HepG2 (cell line): ENCODE measurements around the gene TMEM87B. TPM values are rescaled to one million over a fixed set of nuclear protein-coding genes. Genes with fewer than 3 reads are reported as not detected.
A peak's percentile ranks its signal among the peaks of the same experiment; 100 is the strongest.

Experiments used
- ARHGAP35 ChIP-seq: sonication (generic); formaldehyde crosslinking; IDR thresholded peaks from 2 replicates; pipeline ENCODE4 v1.9.0; 2022; ENCODE audit warnings: mild to moderate bottlenecking, inconsistent platforms, moderate library complexity, missing genetic modification reagents, borderline replicate concordance
- CREB1 ChIP-seq, 2 experiments: fragments of 450-650 bp in 1 of 2; IDR thresholded peaks; 2 replicates each; pipeline ENCODE4 v1.6.1; 2016 to 2017; ENCODE audit warnings: control low read depth in 1 of 2, mild to moderate bottlenecking in 1 of 2, missing compliant biosample characterization in 1 of 2, missing genetic modification characterization in 1 of 2
- ESRRA ChIP-seq: sonication (generic); formaldehyde crosslinking; IDR thresholded peaks from 2 replicates; pipeline ENCODE4 v1.5.1; 2020; ENCODE audit warnings: mild to moderate bottlenecking, low read depth, missing genetic modification reagents
- FOSL2 ChIP-seq: sonication (generic); formaldehyde crosslinking; IDR thresholded peaks from 2 replicates; pipeline ENCODE4 v1.4.0; 2020; ENCODE audit warnings: missing genetic modification reagents
- HMG20A ChIP-seq: IDR thresholded peaks from 2 replicates; pipeline ENCODE4 v1.6.1; 2016; ENCODE audit warnings: borderline replicate concordance
- HMG20B ChIP-seq: conservative IDR thresholded peaks from 2 replicates; pipeline ENCODE4 v1.6.1; 2016; ENCODE audit warnings: missing genetic modification reagents, missing compliant biosample characterization
- IKZF1 ChIP-seq: fragments of 450-650 bp; IDR thresholded peaks from 2 replicates; pipeline ENCODE4 v1.7.1; 2016
- MZF1 ChIP-seq: sonication (generic); formaldehyde crosslinking; IDR thresholded peaks from 2 replicates; pipeline ENCODE4 v1.8.1; 2023; ENCODE audit warnings: mild to moderate bottlenecking, missing genetic modification reagents, borderline replicate concordance
- PPARG ChIP-seq: conservative IDR thresholded peaks from 2 replicates; pipeline ENCODE4 v1.6.1; 2016; ENCODE audit warnings: missing biosample characterization, missing genetic modification reagents
- SAP130 ChIP-seq: IDR thresholded peaks from 2 replicates; pipeline ENCODE4 v1.6.1; 2016; ENCODE audit warnings: low read depth
- TBX3 ChIP-seq: fragments of 450-650 bp; IDR thresholded peaks from 2 replicates; pipeline ENCODE4 v1.6.1; 2017; ENCODE audit warnings: antibody characterized with exemption, mild to moderate bottlenecking, inconsistent platforms, borderline replicate concordance
- TSC22D2 ChIP-seq: sonication (generic); formaldehyde crosslinking; IDR thresholded peaks from 2 replicates; pipeline ENCODE4 v1.5.1; 2020; ENCODE audit warnings: missing genetic modification reagents, mild to moderate bottlenecking, borderline replicate concordance
- ZBTB46 ChIP-seq: sonication (generic); formaldehyde crosslinking; IDR thresholded peaks from 2 replicates; pipeline ENCODE4 v1.4.0; 2020; ENCODE audit warnings: mild to moderate bottlenecking, missing genetic modification reagents, borderline replicate concordance
- ZFP91 ChIP-seq: sonication (generic); formaldehyde crosslinking; IDR thresholded peaks from 2 replicates; pipeline ENCODE4 v1.9.0; 2022; ENCODE audit warnings: missing genetic modification reagents, mild to moderate bottlenecking, borderline replicate concordance
- ZFX ChIP-seq: sonication (generic); formaldehyde crosslinking; IDR thresholded peaks from 2 replicates; pipeline ENCODE4 v1.4.0; 2020; ENCODE audit warnings: mild to moderate bottlenecking, low read depth, missing genetic modification reagents, moderate library complexity
- polyA plus RNA-seq, 8 experiments: library from polyadenylated mRNA; depleted of rRNA in 3 of 8; stranded (reverse) in 7 of 8; unstranded in 1 of 8; fragments of >200 nt; fragmentation: Illumina TruSeq in 4 of 8; extraction: Trizol in 4 of 8; gene quantifications; 2 replicates each; pipeline versions ENCODE4 v1.2.1 to v1.2.3, GENCODE V29; 2011 to 2016; ENCODE audit warnings: low read depth in 4 of 8, missing spikeins in 1 of 8, mixed read lengths in 1 of 8; ENCODE audit not compliant: insufficient read depth in 1 of 8
- total RNA-seq, 5 experiments: library from RNA; depleted of rRNA; stranded (reverse); fragments of >200 nt; fragmentation: Illumina TruSeq; extraction: Trizol; gene quantifications; 2 replicates each; pipeline ENCODE4 v1.2.3, GENCODE V29; 2016; ENCODE audit warnings: low read depth in 1 of 5
- TF ChIP-seq, protein P1 (sequence below): sonication (generic); formaldehyde crosslinking; IDR thresholded peaks from 2 replicates; pipeline ENCODE4 v1.4.0; 2020; ENCODE audit warnings: missing genetic modification reagents
- TF ChIP-seq, protein P2 (sequence below): sonication (generic); formaldehyde crosslinking; IDR thresholded peaks from 2 replicates; pipeline ENCODE4 v1.8.0; 2022; ENCODE audit warnings: mild to moderate bottlenecking, missing genetic modification reagents

The TMEM87B gene
- total and polyA plus RNA-seq, 2 of the 13 experiments (the other 11 are each of a cell fraction or from before 2014, with no cell fraction given): 15.1 to 16.2 TPM

DNA sequence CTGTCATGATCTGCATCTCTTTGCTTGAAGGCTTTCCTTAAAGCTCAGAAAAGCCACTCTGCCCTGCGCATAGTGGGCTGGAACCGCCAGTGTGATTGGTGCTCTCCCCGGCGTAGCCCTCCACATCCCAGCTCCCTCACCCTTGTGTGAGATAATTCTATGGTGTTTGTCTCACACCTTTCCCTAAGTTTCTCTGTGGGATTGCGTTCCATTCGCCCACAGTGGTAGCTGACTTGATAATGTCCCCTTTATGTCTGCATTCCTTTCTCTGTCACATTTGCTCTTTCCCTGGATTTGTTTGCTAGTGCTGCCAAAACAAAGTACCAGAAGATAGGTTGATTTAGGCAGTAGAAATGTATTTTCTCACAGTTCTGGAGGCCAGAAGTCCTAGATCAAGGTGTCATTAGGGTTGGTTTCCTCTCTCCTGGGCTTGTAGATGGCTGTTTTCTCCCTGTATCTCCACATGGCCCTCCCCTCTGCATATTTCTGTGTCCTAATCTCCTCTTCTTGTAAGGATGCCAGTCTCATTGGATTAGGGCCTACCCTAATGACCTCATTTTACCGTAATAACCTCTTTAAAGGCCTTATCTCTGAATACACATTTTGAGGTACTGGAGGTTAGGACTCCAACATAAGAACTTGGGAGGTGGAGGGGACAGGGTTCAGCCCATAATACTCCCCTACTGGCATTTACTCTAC lies 7.4 kb upstream of the TMEM87B start (continued):
- TF ChIP-seq ZFX (CRISPR knock-in tag): peak; percentile 36; the same call in 1 of the 2 replicates
- TF ChIP-seq ZFP91 (CRISPR knock-in tag): no peak
- TF ChIP-seq MZF1 (CRISPR knock-in tag): no peak
- TF ChIP-seq FOSL2 (CRISPR knock-in tag): 0 out of 2 replicates have a peak, but pooled peaks have one; percentile 4
- TF ChIP-seq, protein P1, sequence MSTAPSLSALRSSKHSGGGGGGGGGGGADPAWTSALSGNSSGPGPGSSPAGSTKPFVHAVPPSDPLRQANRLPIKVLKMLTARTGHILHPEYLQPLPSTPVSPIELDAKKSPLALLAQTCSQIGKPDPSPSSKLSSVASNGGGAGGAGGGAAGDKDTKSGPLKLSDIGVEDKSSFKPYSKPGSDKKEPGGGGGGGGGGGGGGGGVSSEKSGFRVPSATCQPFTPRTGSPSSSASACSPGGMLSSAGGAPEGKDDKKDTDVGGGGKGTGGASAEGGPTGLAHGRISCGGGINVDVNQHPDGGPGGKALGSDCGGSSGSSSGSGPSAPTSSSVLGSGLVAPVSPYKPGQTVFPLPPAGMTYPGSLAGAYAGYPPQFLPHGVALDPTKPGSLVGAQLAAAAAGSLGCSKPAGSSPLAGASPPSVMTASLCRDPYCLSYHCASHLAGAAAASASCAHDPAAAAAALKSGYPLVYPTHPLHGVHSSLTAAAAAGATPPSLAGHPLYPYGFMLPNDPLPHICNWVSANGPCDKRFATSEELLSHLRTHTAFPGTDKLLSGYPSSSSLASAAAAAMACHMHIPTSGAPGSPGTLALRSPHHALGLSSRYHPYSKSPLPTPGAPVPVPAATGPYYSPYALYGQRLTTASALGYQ (CRISPR knock-in tag): no peak
- no peak for TF ChIP-seq ARHGAP35 (CRISPR knock-in tag)
- TF ChIP-seq, protein P2, sequence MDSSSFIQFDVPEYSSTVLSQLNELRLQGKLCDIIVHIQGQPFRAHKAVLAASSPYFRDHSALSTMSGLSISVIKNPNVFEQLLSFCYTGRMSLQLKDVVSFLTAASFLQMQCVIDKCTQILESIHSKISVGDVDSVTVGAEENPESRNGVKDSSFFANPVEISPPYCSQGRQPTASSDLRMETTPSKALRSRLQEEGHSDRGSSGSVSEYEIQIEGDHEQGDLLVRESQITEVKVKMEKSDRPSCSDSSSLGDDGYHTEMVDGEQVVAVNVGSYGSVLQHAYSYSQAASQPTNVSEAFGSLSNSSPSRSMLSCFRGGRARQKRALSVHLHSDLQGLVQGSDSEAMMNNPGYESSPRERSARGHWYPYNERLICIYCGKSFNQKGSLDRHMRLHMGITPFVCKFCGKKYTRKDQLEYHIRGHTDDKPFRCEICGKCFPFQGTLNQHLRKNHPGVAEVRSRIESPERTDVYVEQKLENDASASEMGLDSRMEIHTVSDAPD (CRISPR knock-in tag): 0 out of 2 replicates have a peak, but pooled peaks have one; percentile 63
- no peak for TF ChIP-seq IKZF1
- 0 out of 2 replicates have a peak, but pooled peaks have one; percentile 17 for TF ChIP-seq TSC22D2 (CRISPR knock-in tag)
- TF ChIP-seq ZBTB46 (CRISPR knock-in tag): 0 out of 2 replicates have a peak, but pooled peaks have one; percentile 61
- peak; percentile 36; the same call in 1 of the 2 replicates for TF ChIP-seq SAP130 (CRISPR knock-in tag)
- peak; percentile 18; the same call in 1 of the 2 replicates for TF ChIP-seq TBX3
- no peak for TF ChIP-seq ESRRA (CRISPR knock-in tag)
- 0 out of 2 replicates have a peak, but pooled peaks have one; percentile 11 for TF ChIP-seq PPARG (CRISPR knock-in tag)
- no peak for TF ChIP-seq CREB1 (IDR thresholded peaks at IDR 0.05)
- TF ChIP-seq CREB1 (CRISPR knock-in tag; IDR thresholded peaks at IDR 0.05): peak; percentile 25; the same call in 1 of the 2 replicates
- TF ChIP-seq HMG20A (CRISPR knock-in tag): 0 out of 2 replicates have a peak, but pooled peaks have one; percentile 24
- TF ChIP-seq HMG20B (CRISPR knock-in tag): 0 out of 2 replicates have a peak, but pooled peaks have one; percentile 30
